HL-60 (cell line): ENCODE measurements around the gene GABBR2.

ENCODE experiments used
- DNase-seq, 2 experiments: peaks; one replicate each; pipeline ENCODE4 v3.0.0-alpha.2; 2010 to 2020; ENCODE audit warnings: low read depth in 1 of 2, low spot score in 1 of 2
- H3K27ac ChIP-seq: fragments of 250-450 bp; sonication (Bioruptor Pico); replicated peaks from 2 replicates; pipeline ENCODE4 v1.5.1; 2020; ENCODE audit warnings: mild to moderate bottlenecking, moderate library complexity
- H3K27me3 ChIP-seq: fragments of 250-450 bp; sonication (Bioruptor Pico); 2 replicates; pipeline ENCODE4 v1.5.1; 2021; ENCODE audit warnings: mild to moderate bottlenecking, moderate library complexity; ENCODE audit not compliant: insufficient read depth, poor library complexity, severe bottlenecking
- H3K4me3 ChIP-seq: replicated peaks from 2 replicates; pipeline ENCODE4 v1.5.1; 2011; ENCODE audit warnings: mild to moderate bottlenecking, control low read depth, low read length; ENCODE audit not compliant: insufficient read depth
- CTCF ChIP-seq: IDR thresholded peaks from one replicate; pipeline ENCODE4 v1.5.1; 2011; ENCODE audit warnings: low read length, control low read depth, inconsistent platforms; ENCODE audit not compliant: insufficient read depth
- GABPA ChIP-seq: IDR thresholded peaks from 2 replicates; pipeline ENCODE4 v1.6.1; 2012; ENCODE audit warnings: low read depth
- POLR2AphosphoS5 ChIP-seq: IDR thresholded peaks from 2 replicates; pipeline ENCODE4 v1.6.1; 2012; ENCODE audit warnings: low read depth
- SPI1 ChIP-seq: IDR thresholded peaks from 2 replicates; pipeline ENCODE4 v1.6.1; 2012; ENCODE audit warnings: low read depth, mild to moderate bottlenecking, borderline replicate concordance
- TF ChIP-seq, protein P1 (sequence below): IDR thresholded peaks from 2 replicates; pipeline ENCODE4 v1.6.1; 2012; ENCODE audit warnings: low read depth; ENCODE audit not compliant: insufficient replicate concordance

The GABBR2 gene

GRCh38 chr9:98607787-98608186 is 100.9 kb downstream of the GABBR2 start:
- Histone ChIP-seq H3K4me3 (no peak overlapping the region), H3K27ac (no peak overlapping the region), H3K27me3 (peaks cover 6% of the 10 kb centered on the region)
- TF ChIP-seq, protein P1, sequence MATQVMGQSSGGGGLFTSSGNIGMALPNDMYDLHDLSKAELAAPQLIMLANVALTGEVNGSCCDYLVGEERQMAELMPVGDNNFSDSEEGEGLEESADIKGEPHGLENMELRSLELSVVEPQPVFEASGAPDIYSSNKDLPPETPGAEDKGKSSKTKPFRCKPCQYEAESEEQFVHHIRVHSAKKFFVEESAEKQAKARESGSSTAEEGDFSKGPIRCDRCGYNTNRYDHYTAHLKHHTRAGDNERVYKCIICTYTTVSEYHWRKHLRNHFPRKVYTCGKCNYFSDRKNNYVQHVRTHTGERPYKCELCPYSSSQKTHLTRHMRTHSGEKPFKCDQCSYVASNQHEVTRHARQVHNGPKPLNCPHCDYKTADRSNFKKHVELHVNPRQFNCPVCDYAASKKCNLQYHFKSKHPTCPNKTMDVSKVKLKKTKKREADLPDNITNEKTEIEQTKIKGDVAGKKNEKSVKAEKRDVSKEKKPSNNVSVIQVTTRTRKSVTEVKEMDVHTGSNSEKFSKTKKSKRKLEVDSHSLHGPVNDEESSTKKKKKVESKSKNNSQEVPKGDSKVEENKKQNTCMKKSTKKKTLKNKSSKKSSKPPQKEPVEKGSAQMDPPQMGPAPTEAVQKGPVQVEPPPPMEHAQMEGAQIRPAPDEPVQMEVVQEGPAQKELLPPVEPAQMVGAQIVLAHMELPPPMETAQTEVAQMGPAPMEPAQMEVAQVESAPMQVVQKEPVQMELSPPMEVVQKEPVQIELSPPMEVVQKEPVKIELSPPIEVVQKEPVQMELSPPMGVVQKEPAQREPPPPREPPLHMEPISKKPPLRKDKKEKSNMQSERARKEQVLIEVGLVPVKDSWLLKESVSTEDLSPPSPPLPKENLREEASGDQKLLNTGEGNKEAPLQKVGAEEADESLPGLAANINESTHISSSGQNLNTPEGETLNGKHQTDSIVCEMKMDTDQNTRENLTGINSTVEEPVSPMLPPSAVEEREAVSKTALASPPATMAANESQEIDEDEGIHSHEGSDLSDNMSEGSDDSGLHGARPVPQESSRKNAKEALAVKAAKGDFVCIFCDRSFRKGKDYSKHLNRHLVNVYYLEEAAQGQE = no peak
- no peak for TF ChIP-seq CTCF
- no peak for TF ChIP-seq SPI1
- no peak for TF ChIP-seq GABPA
- no peak for TF ChIP-seq POLR2AphosphoS5
- no peak for DNase-seq

DNA sequence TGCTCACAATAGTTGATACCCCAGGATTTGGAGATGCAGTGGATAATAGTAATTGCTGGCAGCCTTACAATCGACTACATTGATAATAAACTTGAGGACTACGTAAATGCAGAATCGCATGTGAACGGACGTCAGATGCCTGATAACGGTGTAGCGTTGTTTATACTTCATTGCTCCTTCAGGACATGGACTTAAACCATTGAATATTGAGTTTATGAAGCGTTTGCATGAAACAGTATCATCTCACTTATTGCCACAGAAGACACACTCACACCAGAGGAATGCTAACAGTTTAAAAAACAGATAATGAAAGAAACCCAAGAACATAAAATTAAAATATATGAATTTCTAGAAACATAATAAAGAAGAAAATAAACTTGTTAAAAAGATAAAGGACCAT is 101.6 kb downstream of the GABBR2 start:
- Histone ChIP-seq H3K27me3 (peaks cover 6% of the 10 kb centered on the region), H3K4me3 (no peak overlapping the region), H3K27ac (no peak overlapping the region)
- no peak for DNase-seq
- TF ChIP-seq POLR2AphosphoS5 (no peak), SPI1 (no peak), GABPA (no peak), CTCF (no peak)
- TF ChIP-seq, protein P1 = no peak

GRCh38 chr9:98606730-98607129 is 102.0 kb downstream of the GABBR2 start:
- H3K27me3 ChIP-seq = peaks cover 6% of the 10 kb centered on the region
- H3K4me3 ChIP-seq = no peak overlapping the region
- H3K27ac ChIP-seq = no peak overlapping the region
- DNase-seq = no peak
- TF ChIP-seq POLR2AphosphoS5 = no peak
- TF ChIP-seq, protein P1 = no peak
- no peak for TF ChIP-seq GABPA
- no peak for TF ChIP-seq SPI1
- TF ChIP-seq CTCF = no peak
